ENCODE results near the gene NPIPB2.

DNA sequence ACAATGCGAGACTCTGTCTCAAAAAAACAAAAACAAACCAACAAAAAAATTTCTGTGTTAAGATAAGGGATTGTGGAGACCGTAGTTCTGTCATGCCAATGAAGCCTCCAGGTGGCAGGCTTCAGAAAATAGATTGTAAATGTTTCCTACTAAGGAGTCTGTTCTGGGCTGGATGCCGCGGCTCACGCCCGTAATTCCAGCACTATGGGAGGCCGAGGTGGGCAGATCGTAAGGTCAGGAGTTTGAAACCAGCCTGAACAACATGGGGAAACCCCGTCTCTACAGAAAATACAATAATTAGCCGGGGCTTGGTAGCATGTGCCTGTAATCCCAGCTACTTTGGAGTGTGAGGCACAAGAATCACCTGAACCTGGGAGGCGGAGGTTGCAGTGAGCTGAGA is 30.3 kb upstream of the NPIPB2 start:
- TF ChIP-seq, protein P1, sequence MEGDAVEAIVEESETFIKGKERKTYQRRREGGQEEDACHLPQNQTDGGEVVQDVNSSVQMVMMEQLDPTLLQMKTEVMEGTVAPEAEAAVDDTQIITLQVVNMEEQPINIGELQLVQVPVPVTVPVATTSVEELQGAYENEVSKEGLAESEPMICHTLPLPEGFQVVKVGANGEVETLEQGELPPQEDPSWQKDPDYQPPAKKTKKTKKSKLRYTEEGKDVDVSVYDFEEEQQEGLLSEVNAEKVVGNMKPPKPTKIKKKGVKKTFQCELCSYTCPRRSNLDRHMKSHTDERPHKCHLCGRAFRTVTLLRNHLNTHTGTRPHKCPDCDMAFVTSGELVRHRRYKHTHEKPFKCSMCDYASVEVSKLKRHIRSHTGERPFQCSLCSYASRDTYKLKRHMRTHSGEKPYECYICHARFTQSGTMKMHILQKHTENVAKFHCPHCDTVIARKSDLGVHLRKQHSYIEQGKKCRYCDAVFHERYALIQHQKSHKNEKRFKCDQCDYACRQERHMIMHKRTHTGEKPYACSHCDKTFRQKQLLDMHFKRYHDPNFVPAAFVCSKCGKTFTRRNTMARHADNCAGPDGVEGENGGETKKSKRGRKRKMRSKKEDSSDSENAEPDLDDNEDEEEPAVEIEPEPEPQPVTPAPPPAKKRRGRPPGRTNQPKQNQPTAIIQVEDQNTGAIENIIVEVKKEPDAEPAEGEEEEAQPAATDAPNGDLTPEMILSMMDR (IDR thresholded peaks at IDR 0.05), result no peak
- no peak for TF ChIP-seq POLR2A (IDR thresholded peaks at IDR 0.05)
- TF ChIP-seq EP300 (IDR thresholded peaks at IDR 0.05), result no peak
